HepG2 (cell line): ENCODE data around the gene SCAMP3. TPM values are rescaled to one million over a fixed set of nuclear protein-coding genes. Genes with fewer than 3 reads are reported as not detected.
A peak's percentile ranks its signal among the peaks of the same experiment; 100 is the strongest.

Source experiments
- ADNP ChIP-seq: sonication (generic); formaldehyde crosslinking; IDR thresholded peaks from 2 replicates; pipeline ENCODE4 v1.4.0; 2020; ENCODE audit warnings: missing genetic modification reagents
- ATF1 ChIP-seq: IDR thresholded peaks from 2 replicates; pipeline ENCODE4 v1.6.1; 2016; ENCODE audit warnings: mild to moderate bottlenecking, control low read depth
- LCORL ChIP-seq, 2 experiments: fragments of 450-650 bp in 1 of 2; sonication (generic) in 1 of 2; formaldehyde crosslinking in 1 of 2; IDR thresholded peaks; 2 replicates each; pipeline versions ENCODE4 v1.5.0 to v1.6.1; 2017 to 2020; ENCODE audit warnings: antibody characterized with exemption in 1 of 2, missing genetic modification reagents in 1 of 2
- MAFK ChIP-seq, 2 experiments: IDR thresholded peaks in 1 of 2; conservative IDR thresholded peaks in 1 of 2; 2 replicates each; pipeline ENCODE4 v1.6.1; 2011; ENCODE audit warnings: improper control_type of control experiment in 2 of 2, low read length in 2 of 2
- PAX8 ChIP-seq: sonication (generic); formaldehyde crosslinking; IDR thresholded peaks from 2 replicates; pipeline ENCODE4 v1.8.0; 2022; ENCODE audit warnings: mild to moderate bottlenecking, missing genetic modification reagents, borderline replicate concordance
- PITX1 ChIP-seq: sonication (generic); formaldehyde crosslinking; IDR thresholded peaks from 2 replicates; pipeline ENCODE4 v1.5.1; 2020; ENCODE audit warnings: mild to moderate bottlenecking, missing genetic modification reagents
- RBM39 ChIP-seq: fragments of 200-400 bp; formaldehyde crosslinking; IDR thresholded peaks from one replicate; pipeline ENCODE4 v1.6.1; 2018; ENCODE audit warnings: antibody characterized with exemption, mild to moderate bottlenecking, low read depth, low read length; ENCODE audit not compliant: poor library complexity, severe bottlenecking
- TRIM24 ChIP-seq: sonication (generic); formaldehyde crosslinking; IDR thresholded peaks from 2 replicates; pipeline ENCODE4 v1.8.0; 2022; ENCODE audit warnings: mild to moderate bottlenecking, missing genetic modification reagents
- ZSCAN21 ChIP-seq: sonication (generic); formaldehyde crosslinking; IDR thresholded peaks from 2 replicates; pipeline ENCODE4 v1.8.0; 2022; ENCODE audit warnings: mild to moderate bottlenecking, missing genetic modification reagents, moderate library complexity, borderline replicate concordance
- polyA plus RNA-seq, 8 experiments: library from polyadenylated mRNA; depleted of rRNA in 3 of 8; stranded (reverse) in 7 of 8; unstranded in 1 of 8; fragments of >200 nt; fragmentation: Illumina TruSeq in 4 of 8; extraction: Trizol in 4 of 8; gene quantifications; 2 replicates each; pipeline versions ENCODE4 v1.2.1 to v1.2.3, GENCODE V29; 2011 to 2016; ENCODE audit warnings: low read depth in 4 of 8, missing spikeins in 1 of 8, mixed read lengths in 1 of 8; ENCODE audit not compliant: insufficient read depth in 1 of 8
- total RNA-seq, 5 experiments: library from RNA; depleted of rRNA; stranded (reverse); fragments of >200 nt; fragmentation: Illumina TruSeq; extraction: Trizol; gene quantifications; 2 replicates each; pipeline ENCODE4 v1.2.3, GENCODE V29; 2016; ENCODE audit warnings: low read depth in 1 of 5
- TF ChIP-seq, protein P1 (sequence below), 2 experiments: sonication (generic) in 1 of 2; formaldehyde crosslinking in 1 of 2; IDR thresholded peaks; 2 replicates each; pipeline versions ENCODE4 v1.6.1 to v1.9.0; 2014 to 2022; ENCODE audit warnings: antibody characterized with exemption in 1 of 2, borderline replicate concordance in 1 of 2, inconsistent platforms in 1 of 2, low read depth in 1 of 2, missing genetic modification reagents in 1 of 2
- TF ChIP-seq, protein P2 (sequence below): sonication (generic); formaldehyde crosslinking; IDR thresholded peaks from 2 replicates; pipeline ENCODE4 v1.4.0; 2020; ENCODE audit warnings: mild to moderate bottlenecking, missing genetic modification reagents, borderline replicate concordance
- TF ChIP-seq, protein P3 (sequence below): sonication (generic); formaldehyde crosslinking; IDR thresholded peaks from 2 replicates; pipeline ENCODE4 v1.4.0; 2020; ENCODE audit warnings: missing genetic modification reagents
- TF ChIP-seq, protein P4 (sequence below): sonication (generic); formaldehyde crosslinking; IDR thresholded peaks from 2 replicates; pipeline ENCODE4 v1.5.1; 2020; ENCODE audit warnings: missing genetic modification reagents, mild to moderate bottlenecking, borderline replicate concordance

The SCAMP3 gene
- total and polyA plus RNA-seq, 2 of the 13 experiments (the other 11 are each of a cell fraction or from before 2014, with no cell fraction given): 46.8 to 83.3 TPM

DNA sequence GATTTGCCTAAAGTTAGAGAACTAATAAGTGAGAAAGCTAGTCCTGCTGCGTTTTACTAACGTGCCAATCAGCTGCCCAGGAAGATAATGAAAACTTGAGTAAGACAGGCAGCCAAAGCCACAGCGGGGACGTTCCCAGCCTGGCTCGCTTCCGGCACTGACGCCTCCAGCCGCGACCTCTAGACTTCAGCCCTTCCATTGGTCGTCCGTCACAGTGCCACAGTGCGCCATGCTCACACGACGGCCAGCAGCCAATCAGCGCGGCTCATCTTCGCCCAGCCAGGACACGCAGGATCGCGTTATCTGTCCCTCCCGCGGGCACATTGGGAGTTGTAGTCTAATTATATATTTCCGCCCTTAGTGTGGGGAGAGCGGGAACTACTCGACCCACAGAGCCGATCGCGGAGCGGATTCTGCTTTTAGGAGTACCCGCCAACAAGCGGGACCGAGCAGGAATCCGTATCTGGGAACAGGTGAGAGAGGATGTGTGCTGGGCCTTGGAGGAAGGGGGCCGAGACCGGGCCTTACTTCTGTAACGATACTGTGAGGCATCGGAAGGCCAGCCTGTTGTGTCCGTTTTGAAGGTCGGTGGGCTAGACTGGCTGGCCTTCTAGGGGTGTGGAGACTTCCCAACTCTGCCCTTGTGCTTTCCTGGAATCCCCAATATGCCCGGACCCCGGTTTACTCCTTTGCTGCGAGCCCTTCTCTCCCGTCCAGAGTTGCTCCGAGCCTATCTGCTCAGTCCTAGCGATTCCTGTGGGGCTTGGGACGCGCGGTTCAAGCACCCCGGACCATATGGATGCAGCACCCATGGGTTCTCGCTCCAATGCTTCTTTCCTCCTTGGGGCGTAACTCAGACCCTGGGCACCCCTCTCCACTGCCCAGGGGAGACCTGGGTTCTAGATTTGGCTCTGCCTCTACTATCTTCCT is 46.6 kb upstream of the SCAMP3 start, which contains the start of gene FDPS (continued):
- TF ChIP-seq, protein P1, sequence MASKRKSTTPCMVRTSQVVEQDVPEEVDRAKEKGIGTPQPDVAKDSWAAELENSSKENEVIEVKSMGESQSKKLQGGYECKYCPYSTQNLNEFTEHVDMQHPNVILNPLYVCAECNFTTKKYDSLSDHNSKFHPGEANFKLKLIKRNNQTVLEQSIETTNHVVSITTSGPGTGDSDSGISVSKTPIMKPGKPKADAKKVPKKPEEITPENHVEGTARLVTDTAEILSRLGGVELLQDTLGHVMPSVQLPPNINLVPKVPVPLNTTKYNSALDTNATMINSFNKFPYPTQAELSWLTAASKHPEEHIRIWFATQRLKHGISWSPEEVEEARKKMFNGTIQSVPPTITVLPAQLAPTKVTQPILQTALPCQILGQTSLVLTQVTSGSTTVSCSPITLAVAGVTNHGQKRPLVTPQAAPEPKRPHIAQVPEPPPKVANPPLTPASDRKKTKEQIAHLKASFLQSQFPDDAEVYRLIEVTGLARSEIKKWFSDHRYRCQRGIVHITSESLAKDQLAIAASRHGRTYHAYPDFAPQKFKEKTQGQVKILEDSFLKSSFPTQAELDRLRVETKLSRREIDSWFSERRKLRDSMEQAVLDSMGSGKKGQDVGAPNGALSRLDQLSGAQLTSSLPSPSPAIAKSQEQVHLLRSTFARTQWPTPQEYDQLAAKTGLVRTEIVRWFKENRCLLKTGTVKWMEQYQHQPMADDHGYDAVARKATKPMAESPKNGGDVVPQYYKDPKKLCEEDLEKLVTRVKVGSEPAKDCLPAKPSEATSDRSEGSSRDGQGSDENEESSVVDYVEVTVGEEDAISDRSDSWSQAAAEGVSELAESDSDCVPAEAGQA (IDR thresholded peaks at IDR 0.05; ENCODE audit: low read depth): peak; percentile 72; the same call in 1 of the 2 replicates
- TF ChIP-seq, protein P1 (CRISPR knock-in tag; IDR thresholded peaks at IDR 0.05; ENCODE audit: borderline replicate concordance): no peak
- TF ChIP-seq RBM39: peak; percentile 12
- no peak for TF ChIP-seq TRIM24 (CRISPR knock-in tag)
- TF ChIP-seq PAX8: no peak; the same call in 1 of the 2 replicates
- TF ChIP-seq MAFK (conservative IDR thresholded peaks at IDR 0.05 in 1 of 2, IDR thresholded peaks at IDR 0.05 in 1 of 2; ENCODE audit: low read length in 2 of 2): no peak
- TF ChIP-seq, protein P2, sequence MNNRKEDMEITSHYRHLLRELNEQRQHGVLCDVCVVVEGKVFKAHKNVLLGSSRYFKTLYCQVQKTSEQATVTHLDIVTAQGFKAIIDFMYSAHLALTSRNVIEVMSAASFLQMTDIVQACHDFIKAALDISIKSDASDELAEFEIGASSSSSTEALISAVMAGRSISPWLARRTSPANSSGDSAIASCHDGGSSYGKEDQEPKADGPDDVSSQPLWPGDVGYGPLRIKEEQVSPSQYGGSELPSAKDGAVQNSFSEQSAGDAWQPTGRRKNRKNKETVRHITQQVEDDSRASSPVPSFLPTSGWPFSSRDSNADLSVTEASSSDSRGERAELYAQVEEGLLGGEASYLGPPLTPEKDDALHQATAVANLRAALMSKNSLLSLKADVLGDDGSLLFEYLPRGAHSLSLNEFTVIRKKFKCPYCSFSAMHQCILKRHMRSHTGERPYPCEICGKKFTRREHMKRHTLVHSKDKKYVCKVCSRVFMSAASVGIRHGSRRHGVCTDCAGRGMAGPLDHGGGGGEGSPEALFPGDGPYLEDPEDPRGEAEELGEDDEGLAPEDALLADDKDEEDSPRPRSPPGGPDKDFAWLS (CRISPR knock-in tag): no peak
- TF ChIP-seq, protein P3, sequence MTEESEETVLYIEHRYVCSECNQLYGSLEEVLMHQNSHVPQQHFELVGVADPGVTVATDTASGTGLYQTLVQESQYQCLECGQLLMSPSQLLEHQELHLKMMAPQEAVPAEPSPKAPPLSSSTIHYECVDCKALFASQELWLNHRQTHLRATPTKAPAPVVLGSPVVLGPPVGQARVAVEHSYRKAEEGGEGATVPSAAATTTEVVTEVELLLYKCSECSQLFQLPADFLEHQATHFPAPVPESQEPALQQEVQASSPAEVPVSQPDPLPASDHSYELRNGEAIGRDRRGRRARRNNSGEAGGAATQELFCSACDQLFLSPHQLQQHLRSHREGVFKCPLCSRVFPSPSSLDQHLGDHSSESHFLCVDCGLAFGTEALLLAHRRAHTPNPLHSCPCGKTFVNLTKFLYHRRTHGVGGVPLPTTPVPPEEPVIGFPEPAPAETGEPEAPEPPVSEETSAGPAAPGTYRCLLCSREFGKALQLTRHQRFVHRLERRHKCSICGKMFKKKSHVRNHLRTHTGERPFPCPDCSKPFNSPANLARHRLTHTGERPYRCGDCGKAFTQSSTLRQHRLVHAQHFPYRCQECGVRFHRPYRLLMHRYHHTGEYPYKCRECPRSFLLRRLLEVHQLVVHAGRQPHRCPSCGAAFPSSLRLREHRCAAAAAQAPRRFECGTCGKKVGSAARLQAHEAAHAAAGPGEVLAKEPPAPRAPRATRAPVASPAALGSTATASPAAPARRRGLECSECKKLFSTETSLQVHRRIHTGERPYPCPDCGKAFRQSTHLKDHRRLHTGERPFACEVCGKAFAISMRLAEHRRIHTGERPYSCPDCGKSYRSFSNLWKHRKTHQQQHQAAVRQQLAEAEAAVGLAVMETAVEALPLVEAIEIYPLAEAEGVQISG (CRISPR knock-in tag): peak; percentile 75
- peak; percentile 98 for TF ChIP-seq ATF1 (CRISPR knock-in tag)
- TF ChIP-seq, protein P4, sequence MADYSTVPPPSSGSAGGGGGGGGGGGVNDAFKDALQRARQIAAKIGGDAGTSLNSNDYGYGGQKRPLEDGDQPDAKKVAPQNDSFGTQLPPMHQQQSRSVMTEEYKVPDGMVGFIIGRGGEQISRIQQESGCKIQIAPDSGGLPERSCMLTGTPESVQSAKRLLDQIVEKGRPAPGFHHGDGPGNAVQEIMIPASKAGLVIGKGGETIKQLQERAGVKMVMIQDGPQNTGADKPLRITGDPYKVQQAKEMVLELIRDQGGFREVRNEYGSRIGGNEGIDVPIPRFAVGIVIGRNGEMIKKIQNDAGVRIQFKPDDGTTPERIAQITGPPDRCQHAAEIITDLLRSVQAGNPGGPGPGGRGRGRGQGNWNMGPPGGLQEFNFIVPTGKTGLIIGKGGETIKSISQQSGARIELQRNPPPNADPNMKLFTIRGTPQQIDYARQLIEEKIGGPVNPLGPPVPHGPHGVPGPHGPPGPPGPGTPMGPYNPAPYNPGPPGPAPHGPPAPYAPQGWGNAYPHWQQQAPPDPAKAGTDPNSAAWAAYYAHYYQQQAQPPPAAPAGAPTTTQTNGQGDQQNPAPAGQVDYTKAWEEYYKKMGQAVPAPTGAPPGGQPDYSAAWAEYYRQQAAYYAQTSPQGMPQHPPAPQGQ (CRISPR knock-in tag): no peak; the same call in 1 of the 2 replicates
- no peak for TF ChIP-seq LCORL (IDR thresholded peaks at IDR 0.05)
- TF ChIP-seq LCORL (CRISPR knock-in tag; IDR thresholded peaks at IDR 0.05): peak; percentile 72; the same call in 1 of the 2 replicates
- TF ChIP-seq ADNP: no peak
- TF ChIP-seq ZSCAN21 (CRISPR knock-in tag): peak; percentile 29; the same call in 1 of the 2 replicates
- peak; percentile 41; the same call in 1 of the 2 replicates for TF ChIP-seq PITX1 (CRISPR knock-in tag)
